Small intestine (tissue), 7 donors: ENCODE measurements around the gene IL36B. TPM values are rescaled to one million over a fixed set of nuclear protein-coding genes. Genes with fewer than 3 reads are reported as not detected.

Experiments
- DNase-seq, 2 donors: peaks; one replicate each; pipeline versions ENCODE4 v3.0.0 to v3.0.0-alpha.2; 2013
- FAIRE-seq: peaks from 2 replicates; lab custom pipeline; 2012; peaks lifted over from hg19 to GRCh38; lab: Jason Lieb, UNC
- H3K27ac ChIP-seq, 3 donors: one replicate each; pipeline ENCODE4 v1.5.1; 2013; ENCODE audit warnings: low read length in 2 of 3, mild to moderate bottlenecking in 2 of 3, control low read depth in 1 of 3, inconsistent platforms in 1 of 3, low read depth in 1 of 3, moderate library complexity in 1 of 3
- H3K27me3 ChIP-seq, 3 donors: one replicate each; pipeline ENCODE4 v1.6.1; 2013; ENCODE audit warnings: low read length in 3 of 3, inconsistent platforms in 1 of 3; ENCODE audit not compliant: control insufficient read depth in 3 of 3, insufficient read depth in 3 of 3
- H3K36me3 ChIP-seq, 3 donors: one replicate each; pipeline ENCODE4 v1.6.1; 2013; ENCODE audit warnings: low read length in 3 of 3, inconsistent platforms in 1 of 3, low read depth in 1 of 3, mild to moderate bottlenecking in 1 of 3, moderate library complexity in 1 of 3; ENCODE audit not compliant: control insufficient read depth in 3 of 3, insufficient read depth in 2 of 3
- H3K4me1 ChIP-seq, 3 donors: one replicate each; pipeline ENCODE4 v1.6.1; 2013; ENCODE audit warnings: low read length in 2 of 3, inconsistent platforms in 1 of 3, low read depth in 1 of 3, mild to moderate bottlenecking in 1 of 3, moderate library complexity in 1 of 3; ENCODE audit not compliant: control insufficient read depth in 3 of 3, insufficient read depth in 2 of 3
- H3K4me3 ChIP-seq, 3 donors: one replicate each; pipeline ENCODE4 v1.5.1; 2013; ENCODE audit warnings: low read length in 3 of 3, control low read depth in 1 of 3, inconsistent platforms in 1 of 3, low read depth in 1 of 3, mild to moderate bottlenecking in 1 of 3, moderate library complexity in 1 of 3
- H3K9me3 ChIP-seq, 2 donors: one replicate each; pipeline ENCODE4 v1.6.1; 2013; ENCODE audit warnings: low read depth in 1 of 2, low read length in 1 of 2; ENCODE audit not compliant: control insufficient read depth in 2 of 2, insufficient read depth in 1 of 2
- whole genome bisulfite sequencing, 3 donors: extraction: QIAGEN DNeasy Blood & Tissue Kit; methylation state at CpG; one replicate each; pipeline ENCODE4 v1.1.7; 2013; 5-methylcytosine and 5-hydroxymethylcytosine counted together
- polyA plus RNA-seq, 4 donors: library from polyadenylated mRNA; stranded (reverse) in 3 of 4; unstranded in 1 of 4; fragments of 200-250 nt in 3 of 4; fragments of 120-200 nt in 1 of 4; gene quantifications; one replicate each; pipeline versions ENCODE4 v1.2.1 to v1.2.3, GENCODE V29; 2013
- donor health status: healthy with polysubstance abuse.
- donor health status: control.
- donor health status: control.
- donor health status: Bipolar disorder and iron deficiency.
- donor health status: healthy.

Gene IL36B
- polyA plus RNA-seq, 4 donors, result not detected

DNA sequence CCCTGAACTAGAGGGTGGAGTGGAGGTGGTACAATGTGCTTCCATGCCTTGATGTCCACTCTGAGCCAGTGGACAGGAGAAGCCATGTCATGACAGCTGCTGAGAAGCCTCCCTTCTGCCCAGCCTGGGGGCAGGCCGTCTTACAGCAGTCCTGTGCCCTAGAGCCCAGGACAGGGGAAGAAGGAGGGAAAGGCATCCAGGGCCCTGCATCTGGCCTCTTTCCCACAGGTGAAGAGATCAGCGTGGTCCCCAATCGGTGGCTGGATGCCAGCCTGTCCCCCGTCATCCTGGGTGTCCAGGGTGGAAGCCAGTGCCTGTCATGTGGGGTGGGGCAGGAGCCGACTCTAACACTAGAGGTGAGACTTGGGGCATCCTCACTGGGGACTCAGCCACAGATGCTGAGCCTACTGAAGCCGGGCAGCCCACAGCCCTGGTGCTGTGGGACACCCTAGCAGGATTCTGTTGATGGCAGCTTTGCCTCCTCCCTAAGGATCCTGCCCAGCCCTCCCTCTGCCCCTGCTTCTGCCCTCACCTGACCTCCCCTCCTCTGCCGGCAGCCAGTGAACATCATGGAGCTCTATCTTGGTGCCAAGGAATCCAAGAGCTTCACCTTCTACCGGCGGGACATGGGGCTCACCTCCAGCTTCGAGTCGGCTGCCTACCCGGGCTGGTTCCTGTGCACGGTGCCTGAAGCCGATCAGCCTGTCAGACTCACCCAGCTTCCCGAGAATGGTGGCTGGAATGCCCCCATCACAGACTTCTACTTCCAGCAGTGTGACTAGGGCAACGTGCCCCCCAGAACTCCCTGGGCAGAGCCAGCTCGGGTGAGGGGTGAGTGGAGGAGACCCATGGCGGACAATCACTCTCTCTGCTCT, 9.5 kb upstream of the IL36B start:
- H3K27me3 ChIP-seq, result peaks cover 0 to 2% (median 0%) of the 10 kb centered on the region in 3 donors
- peaks cover 0 to 4% (median 0%) of the 10 kb centered on the region in 3 donors for H3K4me1 ChIP-seq
- no peak for FAIRE-seq
- no peak overlapping the region for H3K27ac ChIP-seq
- DNase-seq, result no peak
- WGBS, 3 donors, result 85 to 90% (median 87%) methylated on average over 18 of the region's 18 CpGs
- H3K36me3 ChIP-seq, result no peaks in the 10 kb centered on the region
- no peak overlapping the region for H3K4me3 ChIP-seq
- no peaks in the 10 kb centered on the region for H3K9me3 ChIP-seq

DNA sequence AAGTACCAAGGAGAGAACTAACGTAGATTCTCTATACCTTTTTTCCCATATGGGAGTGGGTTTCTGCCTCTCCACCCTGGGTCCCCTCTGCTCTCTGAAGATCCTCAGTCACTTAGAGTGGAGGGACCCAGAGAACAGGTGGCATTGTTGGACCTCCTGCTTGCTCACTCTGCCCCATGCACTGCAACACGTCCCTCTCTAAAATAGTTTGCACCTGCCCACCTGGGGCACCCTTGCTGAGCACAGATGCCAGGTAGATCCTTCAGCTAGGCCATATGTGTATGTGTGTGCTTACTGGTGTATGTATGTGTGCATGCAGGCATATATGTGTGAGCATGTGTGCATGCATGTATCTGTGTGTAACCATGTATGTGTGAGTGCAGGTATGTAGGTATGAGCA, 8.6 kb upstream of the IL36B start:
- H3K4me1 ChIP-seq, result peaks cover 0 to 6% (median 0%) of the 10 kb centered on the region in 3 donors
- no peak overlapping the region for H3K27ac ChIP-seq
- 73 to 78% (median 75%) methylated on average over 2 of the region's 2 CpGs for WGBS, 3 donors
- peaks cover 0 to 2% (median 0%) of the 10 kb centered on the region in 3 donors for H3K27me3 ChIP-seq
- DNase-seq (no peak), FAIRE-seq (no peak)
- H3K9me3 ChIP-seq, result peaks cover 0 to under 1% of the 10 kb centered on the region in 2 donors
- no peak overlapping the region for H3K4me3 ChIP-seq
- H3K36me3 ChIP-seq, result no peaks in the 10 kb centered on the region

DNA sequence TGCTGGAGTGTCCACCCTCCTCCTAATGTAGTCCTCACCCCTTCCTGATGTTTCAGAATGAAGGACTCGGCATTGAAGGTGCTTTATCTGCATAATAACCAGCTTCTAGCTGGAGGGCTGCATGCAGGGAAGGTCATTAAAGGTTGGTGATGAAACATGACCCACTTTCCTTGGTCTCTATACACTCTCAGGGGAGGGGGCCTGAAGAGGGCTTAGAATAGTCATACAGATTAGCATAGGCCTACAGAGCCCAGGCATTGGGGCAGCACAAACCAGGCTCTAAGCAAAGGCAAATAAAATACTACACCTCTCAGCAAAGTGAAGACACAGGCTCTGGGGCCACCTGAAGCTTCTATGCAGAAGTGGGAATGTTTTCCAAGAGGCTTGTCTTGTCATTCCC, 8.1 kb upstream of the IL36B start:
- H3K4me3 ChIP-seq, result no peak overlapping the region
- H3K4me1 ChIP-seq, result peaks cover 0 to 10% (median 0%) of the 10 kb centered on the region in 3 donors
- DNase-seq, result no peak
- peaks cover 0 to 2% (median 0%) of the 10 kb centered on the region in 3 donors for H3K27me3 ChIP-seq
- FAIRE-seq, result no peak
- no peak overlapping the region for H3K27ac ChIP-seq
- WGBS, 3 donors, result 68 to 79% (median 71%) methylated on average over 1 of the region's 1 CpG
- H3K36me3 ChIP-seq, result no peaks in the 10 kb centered on the region
- peaks cover 0 to 5% of the 10 kb centered on the region in 2 donors for H3K9me3 ChIP-seq

- FAIRE-seq (no peak), DNase-seq (no peak)
- H3K27me3 ChIP-seq, result peaks cover 0 to 2% (median 0%) of the 10 kb centered on the region in 3 donors
- peaks cover 0 to 10% (median 0%) of the 10 kb centered on the region in 3 donors for H3K4me1 ChIP-seq
- H3K27ac ChIP-seq, result no peak overlapping the region
- WGBS, 3 donors, result 73 to 84% (median 76%) methylated on average over 4 of the region's 4 CpGs
- no peaks in the 10 kb centered on the region for H3K36me3 ChIP-seq
- H3K9me3 ChIP-seq, result peaks cover 0 to 8% of the 10 kb centered on the region in 2 donors
- H3K4me3 ChIP-seq, result no peak overlapping the region
These were observed 7.7 kb upstream of the IL36B start for GRCh38 chr2:113060396-113060795.

DNA sequence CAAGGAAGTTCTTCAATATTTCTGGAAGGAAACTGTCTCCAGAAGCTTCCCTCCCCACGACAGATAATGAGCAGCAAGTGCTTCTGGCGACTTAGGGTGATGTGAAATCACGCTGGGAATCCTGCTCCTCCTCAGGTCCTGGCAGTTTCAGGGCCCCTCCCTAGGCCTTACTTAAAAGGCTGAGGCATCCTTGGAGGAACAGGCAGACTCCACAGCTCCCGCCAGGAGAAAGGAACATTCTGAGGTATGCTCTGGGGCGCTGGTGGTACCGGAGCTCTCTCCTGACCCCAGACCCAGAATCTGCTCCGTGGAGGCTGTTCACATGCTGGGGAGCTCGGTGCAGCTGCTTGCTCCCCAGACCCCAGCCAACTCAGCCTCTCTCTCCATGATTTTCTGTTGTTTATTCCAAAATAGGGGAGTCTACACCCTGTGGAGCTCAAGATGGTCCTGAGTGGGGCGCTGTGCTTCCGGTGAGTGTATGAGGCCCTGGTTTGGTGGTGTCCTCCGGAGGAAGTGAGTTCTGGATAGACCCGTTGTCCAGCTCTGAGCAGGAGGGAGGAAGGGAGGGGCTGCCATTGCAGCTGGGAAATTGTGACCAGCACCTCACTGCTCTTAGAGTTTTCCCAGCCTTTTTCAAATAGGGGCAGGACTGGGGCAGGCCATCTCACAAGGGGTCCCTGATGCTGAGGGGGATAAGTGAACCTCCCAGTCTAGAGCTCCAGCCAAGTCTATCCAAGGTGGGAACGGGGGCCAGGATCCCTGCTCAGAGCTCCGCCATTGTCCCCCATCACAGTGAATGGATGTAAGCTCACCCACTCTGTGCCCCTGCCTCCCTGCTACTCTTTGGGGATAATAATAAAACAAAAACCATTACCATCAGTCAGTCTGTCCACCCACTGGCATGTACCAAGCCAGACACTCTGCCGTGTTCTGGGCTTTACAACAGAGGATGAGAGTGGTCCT, 6.6 kb upstream of the IL36B start, which contains the start of gene IL36RN:
TSS of gene IL36RN (plus strand) at position 201 of the 963 bp plus-strand sequence. CDS start at position 442, 241 bp downstream.
- DNase-seq, result no peak
- Histone ChIP-seq H3K9me3 (peaks cover 0 to 19% of the 10 kb centered on the region in 2 donors), H3K27ac (no peak within 1 kb of the TSS), H3K36me3 (no peaks in the 10 kb centered on the region), H3K4me1 (peaks cover 0 to 10% (median 0%) of the 10 kb centered on the region in 3 donors), H3K27me3 (no peaks in the 10 kb centered on the region), H3K4me3 (no peak within 1 kb of the TSS)
- WGBS, 3 donors, result 79 to 85% (median 83%) methylated on average over 15 of the region's 15 CpGs
- FAIRE-seq, result no peak

GRCh38 chr2:113058411-113058994, 5.8 kb upstream of the IL36B start:
- H3K27me3 ChIP-seq, result no peaks in the 10 kb centered on the region
- DNase-seq (no peak), FAIRE-seq (no peak)
- H3K27ac ChIP-seq, result no peak overlapping the region
- peaks cover 0 to 27% of the 10 kb centered on the region in 2 donors for H3K9me3 ChIP-seq
- H3K36me3 ChIP-seq, result no peaks in the 10 kb centered on the region
- 45 to 69% (median 69%) methylated on average over 2 of the region's 2 CpGs for WGBS, 3 donors
- peaks cover 0 to 13% (median 0%) of the 10 kb centered on the region in 3 donors for H3K4me1 ChIP-seq
- no peak overlapping the region for H3K4me3 ChIP-seq

DNA sequence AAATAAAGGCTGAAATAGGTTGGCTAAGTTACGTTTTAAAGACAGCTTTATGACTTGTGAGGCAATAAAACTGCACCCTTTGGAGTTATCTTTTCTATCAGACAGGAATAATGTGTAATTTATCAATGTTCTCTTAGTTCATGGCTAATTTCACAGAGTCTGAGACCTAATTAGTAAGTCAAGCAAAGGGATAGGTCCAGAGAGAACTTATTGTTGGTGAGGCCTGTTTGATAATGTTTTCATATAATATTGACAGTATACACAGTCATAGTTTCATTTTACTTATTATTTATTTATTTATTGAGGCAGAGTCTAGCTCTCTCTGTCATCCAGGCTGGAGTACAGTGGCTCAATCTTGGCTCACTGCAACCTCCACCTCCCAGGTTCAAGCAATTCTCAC, 4.5 kb upstream of the IL36B start:
- peak overlapping the region in 1 of 3 donors; percentile 56 for H3K27ac ChIP-seq
- peaks cover 0 to 22% (median 0%) of the 10 kb centered on the region in 3 donors for H3K4me1 ChIP-seq
- no peaks in the 10 kb centered on the region for H3K27me3 ChIP-seq
- H3K36me3 ChIP-seq, result no peaks in the 10 kb centered on the region
- WGBS, 3 donors, result 10 to 46% (median 30%) methylated on average over 1 of the region's 1 CpG
- H3K9me3 ChIP-seq, result peaks cover 0 to 27% of the 10 kb centered on the region in 2 donors
- FAIRE-seq, result no peak
- DNase-seq, result peak; percentile 60 to 67
- H3K4me3 ChIP-seq, result no peak overlapping the region
